OCI-LY3 (cell line): ENCODE measurements around the gene IQGAP2.

ENCODE experiments used
- H2AFZ ChIP-seq: fragments of 200-600, 300-600 bp; shearing (Covaris generic); 2 replicates; pipeline ENCODE4 v1.6.0; 2014; ENCODE audit warnings: antibody characterized with exemption, low read depth, low read length
- H3K27ac ChIP-seq: fragments of 200-600, 300-600 bp; sonication (generic); 2 replicates; pipeline ENCODE4 v1.5.1; 2014; ENCODE audit warnings: mild to moderate bottlenecking, low read length, moderate library complexity, mixed read lengths
- H3K27me3 ChIP-seq: fragments of 200-600, 300-600 bp; sonication (generic); 2 replicates; pipeline ENCODE4 v1.6.1; 2014; ENCODE audit warnings: low read depth, low read length, mixed read lengths
- H3K36me3 ChIP-seq: fragments of 200-600, 300-600 bp; sonication (generic); replicated peaks from 2 replicates; pipeline ENCODE3; 2014; ENCODE audit warnings: low read depth, low read length, mixed read lengths
- H3K4me1 ChIP-seq: fragments of 300-600, 200-600 bp; sonication (generic); 2 replicates; pipeline ENCODE4 v1.6.1; 2014; ENCODE audit warnings: low read length, mixed read lengths
- H3K4me2 ChIP-seq: fragments of 200-600, 300-600 bp; sonication (generic); 2 replicates; pipeline ENCODE4 v1.6.1; 2014; ENCODE audit warnings: low read length, mixed read lengths
- H3K4me3 ChIP-seq: fragments of 300-600, 200-600 bp; sonication (generic); 2 replicates; pipeline ENCODE4 v1.5.1; 2014; ENCODE audit warnings: antibody characterized with exemption, mild to moderate bottlenecking, low read length, moderate library complexity
- H3K79me2 ChIP-seq: fragments of 300-600, 200-600 bp; shearing (Covaris generic); 2 replicates; pipeline ENCODE4 v1.6.1; 2014; ENCODE audit warnings: mild to moderate bottlenecking, low read length, mixed read lengths
- H3K9ac ChIP-seq: fragments of 300-600, 200-600 bp; shearing (Covaris generic); 2 replicates; pipeline ENCODE4 v1.6.0; 2014; ENCODE audit warnings: mild to moderate bottlenecking, low read length, moderate library complexity
- H3K9me3 ChIP-seq: fragments of 200-600, 300-600 bp; shearing (Covaris generic); 2 replicates; pipeline ENCODE4 v1.6.1; 2014; ENCODE audit warnings: low read length, mixed read lengths; ENCODE audit not compliant: insufficient read depth
- H4K20me1 ChIP-seq: fragments of 200-600, 300-600 bp; sonication (generic); 2 replicates; pipeline ENCODE4 v1.6.1; 2016; ENCODE audit warnings: low read length, mixed read lengths; ENCODE audit not compliant: insufficient read depth
- EZH2phosphoT487 ChIP-seq: fragments of 200-600 bp; shearing (Covaris generic); IDR thresholded peaks from 2 replicates; pipeline ENCODE4 v1.6.1; 2018; ENCODE audit warnings: antibody characterized with exemption, mixed run types, low read depth
- TF ChIP-seq, protein P1 (sequence below): fragments of 200-600, 300-600 bp; sonication (generic); IDR thresholded peaks from 2 replicates; pipeline ENCODE4 v1.5.1; 2014; ENCODE audit warnings: antibody characterized with exemption, low read length, low read depth

The IQGAP2 gene

GRCh38 chr5:76606701-76607100, 203.6 kb downstream of the IQGAP2 start:
- H2AFZ ChIP-seq, result no peak overlapping the region
- no peaks in the 10 kb centered on the region for H3K79me2 ChIP-seq
- H3K4me3 ChIP-seq, result no peak overlapping the region
- H3K9me3 ChIP-seq, result no peaks in the 10 kb centered on the region
- H3K36me3 ChIP-seq, result no peaks in the 10 kb centered on the region
- peaks cover 30% of the 10 kb centered on the region for H3K4me1 ChIP-seq
- H3K9ac ChIP-seq, result no peak overlapping the region
- H4K20me1 ChIP-seq, result no peaks in the 10 kb centered on the region
- no peak overlapping the region for H3K27ac ChIP-seq
- peak overlapping the region; percentile 72 for H3K4me2 ChIP-seq
- H3K27me3 ChIP-seq, result no peaks in the 10 kb centered on the region
- TF ChIP-seq, protein P1, sequence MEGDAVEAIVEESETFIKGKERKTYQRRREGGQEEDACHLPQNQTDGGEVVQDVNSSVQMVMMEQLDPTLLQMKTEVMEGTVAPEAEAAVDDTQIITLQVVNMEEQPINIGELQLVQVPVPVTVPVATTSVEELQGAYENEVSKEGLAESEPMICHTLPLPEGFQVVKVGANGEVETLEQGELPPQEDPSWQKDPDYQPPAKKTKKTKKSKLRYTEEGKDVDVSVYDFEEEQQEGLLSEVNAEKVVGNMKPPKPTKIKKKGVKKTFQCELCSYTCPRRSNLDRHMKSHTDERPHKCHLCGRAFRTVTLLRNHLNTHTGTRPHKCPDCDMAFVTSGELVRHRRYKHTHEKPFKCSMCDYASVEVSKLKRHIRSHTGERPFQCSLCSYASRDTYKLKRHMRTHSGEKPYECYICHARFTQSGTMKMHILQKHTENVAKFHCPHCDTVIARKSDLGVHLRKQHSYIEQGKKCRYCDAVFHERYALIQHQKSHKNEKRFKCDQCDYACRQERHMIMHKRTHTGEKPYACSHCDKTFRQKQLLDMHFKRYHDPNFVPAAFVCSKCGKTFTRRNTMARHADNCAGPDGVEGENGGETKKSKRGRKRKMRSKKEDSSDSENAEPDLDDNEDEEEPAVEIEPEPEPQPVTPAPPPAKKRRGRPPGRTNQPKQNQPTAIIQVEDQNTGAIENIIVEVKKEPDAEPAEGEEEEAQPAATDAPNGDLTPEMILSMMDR, result no peak
- no peak for TF ChIP-seq EZH2phosphoT487

DNA sequence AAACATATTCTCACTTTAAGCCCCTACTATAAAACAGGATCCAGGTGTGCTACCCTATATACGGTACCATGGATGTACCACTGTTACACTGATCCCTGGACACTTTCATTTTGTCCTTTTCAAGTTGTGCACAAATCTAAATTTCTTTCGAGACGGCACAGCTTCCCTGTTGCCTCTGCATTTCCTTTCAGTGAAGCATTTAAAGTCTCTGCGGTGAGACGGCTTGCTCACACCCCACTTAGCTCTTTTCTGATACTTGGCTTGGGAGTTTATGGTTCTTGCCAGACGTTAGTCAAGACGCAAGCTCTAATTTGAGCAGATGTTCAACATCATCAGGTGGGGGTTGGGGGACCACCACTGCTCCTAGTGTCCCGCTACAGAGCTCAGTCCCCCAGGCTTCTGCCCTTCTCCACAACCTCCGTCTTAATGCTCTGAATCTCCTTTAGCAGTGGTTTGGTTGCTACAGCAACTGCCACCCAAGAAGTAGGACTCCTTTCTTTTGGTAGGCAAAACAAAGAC, 204.3 kb downstream of the IQGAP2 start:
- Histone ChIP-seq H4K20me1 (no peaks in the 10 kb centered on the region), H3K27ac (peak overlapping the region; percentile 36; the same call in 1 of the 2 replicates), H3K9ac (no peak overlapping the region), H3K36me3 (no peaks in the 10 kb centered on the region), H3K4me2 (peak overlapping the region; percentile 72), H3K9me3 (no peaks in the 10 kb centered on the region), H3K79me2 (no peaks in the 10 kb centered on the region), H2AFZ (peak overlapping the region; percentile 17; the same call in 1 of the 2 replicates), H3K27me3 (no peaks in the 10 kb centered on the region), H3K4me1 (peaks cover 30% of the 10 kb centered on the region), H3K4me3 (peak overlapping the region; percentile 55)
- TF ChIP-seq, protein P1, result no peak
- TF ChIP-seq EZH2phosphoT487, result no peak

DNA sequence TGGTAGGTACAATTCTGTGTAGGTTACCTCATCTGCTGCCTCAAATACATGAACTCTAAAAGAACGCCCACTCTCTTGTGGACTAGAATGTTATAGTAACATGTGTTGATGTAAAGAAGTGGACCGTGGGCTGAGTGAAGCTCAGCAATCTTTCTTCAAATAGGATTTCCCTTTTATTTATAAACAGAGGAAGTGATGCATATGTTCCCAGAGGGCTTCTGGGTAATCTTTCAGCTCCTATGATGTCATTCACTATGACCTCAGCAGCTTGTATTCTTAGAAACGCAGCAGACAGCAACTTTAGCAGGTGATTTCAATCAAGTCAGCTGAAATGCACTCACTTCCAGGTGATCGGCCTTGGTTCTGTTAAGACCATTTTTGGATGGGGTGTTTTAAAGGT, 205.7 kb downstream of the IQGAP2 start:
- H3K27ac ChIP-seq, result no peak overlapping the region
- no peaks in the 10 kb centered on the region for H3K9me3 ChIP-seq
- H3K4me3 ChIP-seq, result no peak overlapping the region
- no peak overlapping the region for H3K9ac ChIP-seq
- no peaks in the 10 kb centered on the region for H3K79me2 ChIP-seq
- H2AFZ ChIP-seq, result no peak overlapping the region
- H3K4me2 ChIP-seq, result peak overlapping the region; percentile 72
- TF ChIP-seq EZH2phosphoT487, result no peak
- TF ChIP-seq, protein P1, result no peak
- H3K4me1 ChIP-seq, result peaks cover 30% of the 10 kb centered on the region
- H3K36me3 ChIP-seq, result no peaks in the 10 kb centered on the region
- H3K27me3 ChIP-seq, result no peaks in the 10 kb centered on the region
- H4K20me1 ChIP-seq, result no peaks in the 10 kb centered on the region

- no peaks in the 10 kb centered on the region for H3K36me3 ChIP-seq
- no peak overlapping the region for H3K27ac ChIP-seq
- H3K4me3 ChIP-seq, result no peak overlapping the region
- no peak overlapping the region for H2AFZ ChIP-seq
- no peak overlapping the region for H3K9ac ChIP-seq
- no peaks in the 10 kb centered on the region for H4K20me1 ChIP-seq
- H3K79me2 ChIP-seq, result no peaks in the 10 kb centered on the region
- no peak overlapping the region for H3K4me2 ChIP-seq
- TF ChIP-seq, protein P1, result no peak
- TF ChIP-seq EZH2phosphoT487, result no peak
- H3K4me1 ChIP-seq, result peaks cover 30% of the 10 kb centered on the region
- H3K9me3 ChIP-seq, result no peaks in the 10 kb centered on the region
- no peaks in the 10 kb centered on the region for H3K27me3 ChIP-seq
Observed at GRCh38 chr5:76610196-76610595, 207.1 kb downstream of the IQGAP2 start.
